HG02981 (cell line): ENCODE results near the gene PDK1.
"Not testable (repeated sequence)": the region's sequence is repeated elsewhere in the genome, so short reads cannot be mapped to it uniquely, and the experiment has no call there.

ENCODE experiments used
- ATAC-seq: cut with Tn5 transposase; IDR thresholded peaks from one replicate; pipeline ENCODE4 v1.9.1; 2021; ENCODE audit warnings: mild to moderate bottlenecking, moderate library complexity; ENCODE audit not compliant: unreplicated experiment

The PDK1 gene

GRCh38 chr2:172555522-172556283, at the start of gene PDK1:
Gene PDK1 (plus strand): TSS chr2:172556090. CDS start chr2:172556151, 61 bp downstream.
- ATAC-seq, result peak; percentile 87

- no peak for ATAC-seq
Measured at GRCh38 chr2:172507199-172507598, 48.7 kb upstream of the PDK1 start.

DNA sequence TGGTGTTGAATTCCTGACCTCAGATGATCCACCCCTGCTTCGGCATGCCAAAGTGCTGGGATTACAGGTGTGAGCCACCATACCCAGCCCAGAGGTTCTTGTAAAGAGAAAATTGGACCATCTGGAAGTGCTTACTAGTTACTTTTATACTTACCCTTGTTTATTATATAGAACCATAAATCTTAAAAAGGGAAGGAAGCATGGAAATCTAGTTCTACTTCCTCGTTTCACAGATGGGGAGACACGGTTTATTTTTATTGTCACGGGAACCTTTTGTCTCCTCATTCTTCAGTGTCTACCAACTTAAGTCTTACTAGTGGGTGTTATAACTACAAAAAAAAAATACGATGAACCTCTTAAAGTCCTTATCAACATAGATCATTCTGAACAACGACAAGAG, 45.8 kb upstream of the PDK1 start:
- no peak for ATAC-seq

GRCh38 chr2:172510548-172510947, 45.3 kb upstream of the PDK1 start:
- no peak for ATAC-seq

- no peak for ATAC-seq
Measured at GRCh38 chr2:172512810-172513523, 42.9 kb upstream of the PDK1 start.

- ATAC-seq, result no peak
Measured at GRCh38 chr2:172513524-172513900, 42.4 kb upstream of the PDK1 start.

DNA sequence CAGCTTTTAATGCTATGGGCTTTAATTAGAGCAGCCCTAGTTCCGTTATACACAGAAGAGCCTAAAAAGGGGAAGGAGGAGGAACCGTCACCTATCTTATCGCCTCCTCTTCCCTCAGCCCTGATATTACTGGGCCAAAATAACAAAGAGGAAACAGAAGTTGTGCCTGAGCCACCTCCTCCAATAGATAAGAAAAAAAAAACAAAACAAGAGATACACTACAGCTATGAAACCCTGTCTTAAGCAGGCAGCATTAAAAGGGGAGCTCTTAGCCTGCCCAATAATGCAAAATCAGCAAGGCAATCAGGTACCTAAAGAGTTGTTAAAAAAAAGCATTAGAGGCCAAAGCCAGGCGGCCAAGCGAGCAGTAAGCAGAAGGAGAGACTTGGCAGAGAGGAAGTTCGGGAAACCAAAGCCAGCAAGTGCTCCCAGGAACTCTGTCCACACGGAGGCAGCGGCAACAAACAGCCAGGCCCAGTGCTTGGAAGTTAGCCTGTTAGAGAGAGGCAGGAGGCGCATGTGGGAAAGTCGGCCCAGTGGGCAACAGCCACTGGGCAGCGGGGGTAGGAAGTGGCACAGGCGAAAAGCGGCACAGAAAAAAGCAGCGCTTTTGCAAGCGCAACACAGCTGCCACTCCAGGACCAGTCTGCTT, 41.8 kb upstream of the PDK1 start:
- ATAC-seq, result no peak

DNA sequence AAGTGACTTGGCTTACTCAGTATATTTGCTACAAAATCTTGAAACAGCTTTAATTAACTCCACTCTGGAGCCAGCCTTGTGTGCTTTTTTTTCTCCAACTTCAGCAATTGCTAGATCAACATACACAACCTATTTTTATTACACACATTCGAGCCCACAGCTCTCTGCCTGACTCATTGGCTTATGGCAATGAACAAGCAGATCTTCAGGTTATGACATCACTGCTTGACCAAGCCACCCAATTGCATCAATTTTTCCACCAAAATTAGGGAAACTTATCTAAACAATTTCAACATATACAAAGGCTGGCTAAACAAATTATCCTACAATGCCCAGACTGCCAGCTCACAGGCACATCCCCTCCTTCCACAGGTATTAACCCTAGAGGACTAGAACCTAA, 39.6 kb upstream of the PDK1 start:
- no peak for ATAC-seq

DNA sequence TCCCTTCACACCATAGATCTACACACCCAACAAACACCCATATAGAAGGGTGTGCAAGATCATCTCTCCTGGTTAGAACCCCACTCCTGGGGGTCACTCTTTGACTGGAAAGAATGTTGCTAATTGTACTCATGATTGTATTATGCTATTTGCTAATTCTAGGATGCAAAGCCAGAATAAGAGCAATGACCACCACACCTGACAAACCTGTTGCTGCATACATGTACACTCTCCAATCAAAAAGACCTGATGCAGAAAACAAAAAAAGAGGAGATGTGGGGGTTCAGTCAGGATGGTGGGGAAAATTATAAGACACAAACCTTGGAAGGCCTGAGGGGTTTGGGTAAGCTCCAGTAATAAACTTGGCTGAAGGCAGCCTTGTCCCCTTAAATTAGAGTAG, 36.9 kb upstream of the PDK1 start:
- no peak for ATAC-seq

DNA sequence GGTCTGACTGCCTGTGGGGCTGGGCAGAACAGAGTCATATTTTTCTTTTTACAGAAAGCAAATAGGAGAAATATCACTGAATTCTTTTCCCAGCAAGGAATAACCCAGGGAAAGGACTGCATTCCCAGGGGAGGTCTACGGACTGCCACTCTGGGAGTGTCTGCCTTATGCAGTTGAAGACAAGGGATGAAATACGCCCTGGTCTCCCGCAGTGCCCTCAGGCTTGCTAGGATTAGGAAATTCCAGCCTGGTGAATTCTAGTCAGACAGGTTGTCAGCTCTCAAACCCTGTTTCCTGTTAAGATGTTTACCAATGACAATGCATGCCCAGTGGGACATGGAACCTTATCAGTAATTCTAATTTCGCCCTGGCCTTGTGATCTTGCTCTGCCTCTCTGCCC, 30.3 kb upstream of the PDK1 start:
- ATAC-seq, result no peak

DNA sequence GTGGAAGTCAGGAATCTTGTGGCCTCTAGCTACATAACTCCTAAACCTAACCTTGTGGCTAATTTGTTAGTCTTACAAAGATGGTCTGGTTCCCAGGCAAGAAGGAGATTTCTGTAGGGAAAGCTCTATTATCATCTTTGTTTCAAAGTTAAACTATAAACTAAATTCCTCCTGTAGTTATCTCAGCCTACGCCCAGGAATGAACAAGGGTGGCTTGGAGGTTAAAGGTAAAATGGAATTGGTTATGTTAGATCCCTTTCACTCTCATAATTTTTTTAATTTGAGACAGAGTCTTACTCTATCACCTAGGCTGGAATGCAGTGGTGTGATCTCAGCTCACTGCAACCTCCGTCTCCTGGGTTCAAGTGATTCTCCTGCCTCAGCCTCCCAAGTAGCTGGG, 24.6 kb upstream of the PDK1 start:
- ATAC-seq, result no peak

GRCh38 chr2:172532461-172532860, 23.4 kb upstream of the PDK1 start:
- ATAC-seq, result not testable (repeated sequence)

- no peak for ATAC-seq
Measured at GRCh38 chr2:172533687-172534086, 22.2 kb upstream of the PDK1 start.

DNA sequence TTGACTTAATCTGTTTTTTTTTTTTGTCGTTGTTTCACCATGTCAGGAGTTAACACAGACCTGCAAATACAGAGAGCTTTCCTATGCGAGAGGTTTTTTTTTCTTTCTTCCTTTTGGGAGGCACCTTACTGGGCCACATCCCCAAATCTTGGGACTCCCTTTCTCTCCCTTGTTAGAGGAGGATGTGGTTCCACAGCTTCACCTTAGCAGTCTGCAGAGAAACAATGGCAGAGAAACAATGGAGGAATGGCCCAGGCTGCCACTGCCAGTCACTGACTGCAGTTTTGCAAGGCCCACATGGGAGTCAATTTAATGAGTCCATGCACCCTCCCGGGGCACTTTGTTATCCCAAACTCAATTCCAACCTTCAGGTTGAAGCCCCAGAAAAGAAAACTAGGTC, 20.8 kb upstream of the PDK1 start:
- ATAC-seq, result no peak

- ATAC-seq, result not testable (repeated sequence)
Measured at GRCh38 chr2:172537851-172538250, 18.0 kb upstream of the PDK1 start.

DNA sequence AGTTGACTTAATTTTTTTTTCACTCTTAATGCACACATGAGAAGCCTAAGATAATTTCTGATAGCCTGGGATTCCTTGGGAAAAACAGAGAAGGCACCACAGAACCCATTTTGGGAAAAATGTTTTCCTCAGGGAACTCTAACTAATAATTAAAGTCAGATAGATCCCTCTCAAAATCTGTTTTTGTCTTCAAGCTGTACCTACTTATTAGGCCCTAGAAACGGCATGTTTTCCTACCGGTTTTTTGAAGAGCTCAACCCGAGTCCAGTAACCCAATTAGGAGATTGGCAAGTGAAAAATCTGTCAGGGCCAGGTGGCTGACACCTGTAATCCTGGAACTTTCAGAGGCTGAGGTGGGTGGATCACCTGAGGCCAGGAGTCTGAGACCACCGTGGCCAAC, 16.1 kb upstream of the PDK1 start:
- ATAC-seq, result no peak

GRCh38 chr2:172540421-172540820, 15.5 kb upstream of the PDK1 start:
- ATAC-seq, result no peak

DNA sequence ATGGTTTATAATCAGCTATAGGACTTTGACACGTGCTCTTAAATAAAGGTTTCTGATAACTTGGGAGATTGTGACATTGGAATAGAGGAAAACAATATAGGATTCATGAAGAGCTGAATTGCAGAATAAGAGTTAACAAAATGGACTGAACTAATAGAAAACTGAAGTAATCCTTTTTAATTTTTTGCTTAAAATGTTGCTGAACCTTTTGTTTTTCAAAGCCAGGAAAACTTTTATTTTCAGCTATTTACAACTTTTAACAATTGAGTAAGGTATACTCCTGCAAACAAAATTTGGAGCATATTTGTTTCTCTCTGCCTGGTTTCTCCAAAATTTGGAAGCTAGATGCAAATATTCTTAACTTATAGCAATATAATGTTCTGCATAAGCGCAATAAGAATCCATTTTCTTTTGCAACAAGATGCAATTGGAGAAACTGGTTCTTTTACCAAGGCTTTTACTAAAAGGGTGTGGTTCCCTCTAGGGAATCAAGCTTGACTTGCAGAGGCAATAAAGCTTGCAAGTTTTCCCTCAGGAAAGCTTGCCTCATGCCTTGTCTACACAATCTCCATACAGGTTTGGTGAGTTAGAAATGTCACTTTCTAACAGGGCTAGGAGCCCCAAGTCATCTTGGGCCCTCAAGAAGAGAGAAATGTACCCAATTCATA, 10.3 kb upstream of the PDK1 start:
- no peak for ATAC-seq

DNA sequence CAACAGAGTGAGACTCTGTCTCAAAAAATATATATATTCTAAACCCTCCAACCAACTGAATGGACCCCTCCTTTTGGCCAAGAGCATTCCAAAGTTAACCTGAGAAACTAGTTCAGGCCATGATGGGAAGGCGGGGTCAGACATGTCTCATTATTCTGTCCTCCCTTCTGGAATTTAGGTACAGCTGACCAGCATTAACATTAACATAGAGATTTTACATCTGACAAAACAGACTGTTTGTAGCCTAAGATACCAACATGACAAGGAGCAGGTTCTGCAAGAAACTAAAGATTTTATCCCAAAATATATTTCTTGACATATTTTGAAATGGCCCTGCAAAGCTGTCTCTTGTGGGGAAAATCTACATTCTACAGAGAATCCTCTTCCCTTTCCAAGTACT, 6.8 kb upstream of the PDK1 start:
- ATAC-seq, result no peak

GRCh38 chr2:172549802-172550201, 6.1 kb upstream of the PDK1 start:
- not testable (repeated sequence) for ATAC-seq

DNA sequence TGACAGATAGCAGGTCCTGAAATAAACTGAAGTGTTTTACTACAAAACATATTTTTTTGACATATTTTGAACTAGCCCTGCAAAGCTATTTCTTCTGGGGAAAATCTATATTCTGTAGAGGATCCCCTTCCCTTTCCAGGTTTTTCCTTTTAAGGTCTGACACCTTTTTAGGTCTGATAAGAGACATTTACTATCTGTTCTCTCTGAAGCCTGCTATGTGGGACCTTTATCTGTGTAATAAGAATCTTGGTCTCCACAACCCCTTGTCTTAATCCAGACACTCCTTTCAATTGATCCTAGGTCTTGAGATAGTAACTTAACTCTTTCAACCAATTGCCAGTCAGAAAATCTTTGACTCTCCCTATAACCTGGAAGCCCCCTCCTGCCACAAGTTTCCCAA, 5.5 kb upstream of the PDK1 start:
- ATAC-seq, result no peak
